GM18867 (cell line): ENCODE data around the gene TTLL11.
"Not testable (repeated sequence)": the region's sequence is repeated elsewhere in the genome, so short reads cannot be mapped to it uniquely, and the experiment has no call there.

Experiments
- ATAC-seq: cut with Tn5 transposase; IDR thresholded peaks from one replicate; pipeline ENCODE4 v1.9.1; 2021; ENCODE audit warnings: mild to moderate bottlenecking, moderate library complexity; ENCODE audit not compliant: unreplicated experiment

TTLL11 gene

GRCh38 chr9:122011818-122012498 lies 81.2 kb downstream of the TTLL11 start:
- no peak for ATAC-seq

GRCh38 chr9:122008559-122008958 lies 84.5 kb downstream of the TTLL11 start:
- ATAC-seq: no peak

- no peak for ATAC-seq
Observed at GRCh38 chr9:122007837-122008236, 85.3 kb downstream of the TTLL11 start.

DNA sequence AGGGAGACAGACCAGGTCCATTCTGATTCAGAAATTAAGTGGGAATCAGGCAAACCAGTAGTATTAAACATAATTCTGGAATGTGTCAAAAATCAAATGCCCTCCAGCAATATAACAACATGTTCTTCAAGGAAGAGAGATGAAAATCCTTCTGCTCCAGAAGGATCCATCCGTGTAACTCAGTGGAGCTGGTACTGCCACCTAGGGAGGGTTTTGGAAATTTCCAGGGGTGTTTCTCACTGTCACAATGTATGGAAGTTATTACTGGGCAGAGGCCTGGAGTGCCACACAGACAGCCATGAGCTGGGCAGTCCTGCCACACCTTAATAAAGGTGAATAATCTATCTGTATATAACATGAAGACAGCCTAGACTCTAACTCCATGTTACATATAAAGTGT lies 87.5 kb downstream of the TTLL11 start:
- ATAC-seq: no peak

- ATAC-seq: no peak
Observed at GRCh38 chr9:122004589-122004988, 88.5 kb downstream of the TTLL11 start.

DNA sequence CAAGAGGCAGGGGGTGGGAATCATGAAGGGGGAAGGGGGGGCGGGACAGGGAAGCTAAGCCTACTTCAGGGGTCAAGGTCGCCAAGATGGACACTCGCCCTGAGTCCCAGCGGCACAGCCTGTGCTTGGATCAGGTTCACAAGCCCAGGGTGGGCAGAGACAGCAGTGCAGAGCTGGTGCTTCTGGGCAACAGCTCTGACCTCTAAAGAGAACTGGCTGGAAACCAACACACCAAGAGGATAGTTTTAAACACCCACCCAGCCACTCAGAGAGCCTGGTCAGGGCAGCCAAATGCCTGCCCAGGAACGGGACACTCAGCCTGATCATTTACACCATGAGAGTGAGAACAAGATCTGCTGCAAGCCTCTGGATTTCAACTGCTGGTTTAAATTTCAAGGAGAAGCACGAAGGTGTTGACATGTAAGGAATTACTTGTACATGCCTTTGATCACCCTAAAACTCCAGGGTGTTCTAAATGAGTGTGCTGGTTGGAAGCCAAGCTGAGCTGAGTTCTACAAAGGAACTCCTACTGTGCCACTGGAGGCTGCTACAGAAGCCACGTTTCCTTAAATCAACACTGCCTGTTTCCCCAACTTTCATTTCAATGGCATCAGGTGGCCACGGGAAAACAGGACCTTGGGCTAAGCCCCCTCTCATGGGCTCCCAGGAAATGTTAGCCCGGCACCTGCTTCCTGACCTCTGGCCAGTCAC lies 91.5 kb downstream of the TTLL11 start:
- no peak for ATAC-seq

GRCh38 chr9:122000526-122000925 lies 92.6 kb downstream of the TTLL11 start:
- not testable (repeated sequence) for ATAC-seq

GRCh38 chr9:121999556-121999955 lies 93.6 kb downstream of the TTLL11 start:
- no peak for ATAC-seq

GRCh38 chr9:121998513-121999049 lies 94.5 kb downstream of the TTLL11 start:
- no peak for ATAC-seq

DNA sequence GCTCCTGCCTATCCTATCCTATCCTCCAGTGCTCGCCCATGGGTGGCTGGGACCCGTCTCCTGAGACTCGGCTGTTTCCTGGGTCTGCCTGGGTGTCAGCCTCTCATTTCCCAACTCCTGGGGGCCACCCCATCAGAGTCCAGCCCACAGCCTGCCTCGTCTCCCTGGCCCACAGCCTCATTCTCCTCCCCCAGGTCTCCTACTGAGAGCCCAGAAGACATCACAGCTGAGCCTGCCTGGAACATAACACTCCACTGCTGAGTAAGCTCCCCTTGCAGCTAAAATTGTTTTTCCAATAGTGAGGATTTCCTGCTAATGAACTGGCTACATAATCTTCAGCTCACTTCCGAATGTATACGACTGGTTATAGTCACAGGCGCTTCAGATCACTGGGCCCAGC lies 95.3 kb downstream of the TTLL11 start:
- ATAC-seq: no peak

- ATAC-seq: no peak
Observed at GRCh38 chr9:121996783-121997182, 96.3 kb downstream of the TTLL11 start.

DNA sequence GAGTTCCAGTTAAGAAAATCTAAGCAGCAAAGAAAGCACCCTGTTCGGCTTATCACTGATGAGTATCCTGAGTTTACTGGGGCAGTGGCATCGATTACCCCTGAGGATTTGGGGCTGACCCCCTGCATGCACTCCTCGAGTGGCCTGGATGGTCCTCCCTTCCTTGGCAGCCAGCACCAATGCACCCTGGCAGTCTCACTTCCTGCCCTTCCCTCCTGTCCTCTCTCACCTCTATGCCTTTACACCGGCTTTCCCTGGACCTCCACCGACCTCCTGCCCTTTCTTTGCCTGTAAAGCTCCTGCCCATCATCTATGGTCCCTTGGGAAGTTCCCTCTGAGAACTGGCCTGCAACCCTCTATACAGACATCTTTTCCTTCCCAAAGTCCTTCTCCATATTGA lies 97.1 kb downstream of the TTLL11 start:
- ATAC-seq: no peak

- ATAC-seq: peak; percentile 70
Observed at GRCh38 chr9:121992571-121993212, 100.4 kb downstream of the TTLL11 start.

DNA sequence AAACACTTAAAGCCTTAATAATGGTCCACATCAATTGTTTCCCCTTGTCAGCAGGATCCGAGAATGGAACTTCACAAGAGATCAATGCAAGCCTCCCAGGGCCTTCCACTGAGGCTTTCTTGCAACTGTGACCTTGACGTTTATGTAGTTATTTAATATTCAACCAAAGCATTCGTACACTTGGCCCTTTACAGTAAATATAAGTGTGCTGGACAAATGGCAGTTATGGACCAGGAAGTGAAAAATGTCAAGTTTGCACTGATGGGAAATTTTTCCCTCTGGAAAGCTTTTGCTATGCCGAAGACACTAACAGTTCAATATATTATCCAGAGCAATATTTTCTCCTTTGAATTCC lies 101.8 kb downstream of the TTLL11 start:
- no peak for ATAC-seq

DNA sequence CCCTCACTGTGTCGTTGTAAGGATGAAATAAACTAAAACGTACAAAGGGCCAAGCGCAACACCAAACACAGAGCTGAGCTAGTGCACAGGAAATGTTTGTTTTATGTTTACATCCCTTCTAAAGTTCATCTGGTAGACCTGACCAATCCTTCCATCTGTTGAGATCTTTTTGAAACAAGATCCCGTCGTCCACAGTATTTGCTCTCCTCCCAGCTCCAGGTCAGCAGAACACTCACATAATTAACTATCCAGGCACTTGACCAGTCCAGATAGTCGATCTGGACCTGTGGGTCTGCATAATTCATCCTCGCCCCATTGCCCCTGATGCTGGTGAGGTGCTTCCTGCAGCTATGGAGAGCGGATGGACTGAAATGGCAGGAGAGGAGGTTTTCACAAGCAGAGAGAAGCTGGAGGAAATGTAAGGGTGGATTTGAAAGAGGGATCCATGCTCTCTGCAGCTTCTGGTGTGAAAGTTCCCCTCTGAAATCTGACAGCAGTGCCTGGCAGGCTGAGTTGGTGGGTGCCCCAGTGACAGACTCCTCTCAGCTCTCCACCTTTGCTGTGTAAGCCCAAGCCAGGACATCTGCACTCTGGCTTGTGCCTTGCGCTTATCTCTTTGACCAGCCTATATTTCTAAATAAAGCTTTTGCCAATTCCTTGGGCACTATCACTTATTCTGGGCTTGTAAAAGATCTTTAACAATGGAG lies 102.4 kb downstream of the TTLL11 start:
- no peak for ATAC-seq

DNA sequence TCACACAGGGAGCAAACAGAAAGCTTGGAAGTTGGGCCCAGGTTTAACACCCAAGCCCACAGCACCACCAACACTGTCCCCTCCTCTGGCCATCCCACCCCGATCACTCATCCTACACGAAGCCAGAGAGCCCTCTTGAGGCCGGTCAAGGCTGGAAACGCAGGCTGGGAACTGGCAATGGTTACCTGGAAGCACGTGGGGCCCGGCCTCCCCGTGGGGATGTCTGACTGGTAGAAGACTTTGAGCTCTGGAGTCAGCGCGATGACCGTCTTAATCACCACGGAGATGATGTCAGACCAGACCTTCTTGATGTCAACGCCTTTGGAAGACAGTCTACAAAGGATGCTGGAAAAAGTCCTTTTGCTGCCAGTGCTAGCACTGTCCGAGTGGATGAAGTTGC lies 104.1 kb downstream of the TTLL11 start:
- ATAC-seq: no peak

- ATAC-seq: no peak
Observed at GRCh38 chr9:121987314-121987713, 105.8 kb downstream of the TTLL11 start.

- ATAC-seq: no peak
Observed at GRCh38 chr9:121985792-121986494, 107.2 kb downstream of the TTLL11 start.

DNA sequence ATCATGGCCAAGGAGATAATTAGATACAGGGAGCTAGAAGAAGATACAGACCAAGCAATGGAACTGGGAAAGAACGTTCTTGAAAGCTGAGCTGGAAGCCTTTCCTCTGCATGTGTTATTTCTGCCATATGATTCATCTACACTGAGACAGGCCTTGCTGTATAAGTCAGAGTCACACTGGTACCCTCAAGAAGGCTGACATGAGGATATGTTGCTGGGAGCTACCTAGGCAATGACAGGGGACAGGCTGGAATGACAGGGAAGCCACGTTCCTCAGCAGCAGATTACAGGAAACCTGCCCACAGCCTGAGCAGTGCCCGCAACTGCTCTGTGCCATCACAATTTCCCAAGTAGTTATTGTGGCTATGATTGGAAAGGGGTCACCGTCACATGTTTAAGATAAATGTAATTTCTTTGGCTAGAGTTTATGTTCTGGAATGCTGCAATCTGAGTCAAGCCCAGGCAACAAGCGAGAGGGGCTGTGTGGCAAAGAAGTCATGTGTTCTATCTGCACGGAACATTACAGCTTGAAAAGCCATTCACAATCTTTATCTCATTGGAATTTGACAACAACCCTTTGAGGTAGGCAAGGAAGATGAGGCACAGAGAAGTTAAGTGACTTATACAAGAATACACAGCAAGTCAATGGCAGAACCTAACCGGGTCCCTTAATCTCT lies 108.2 kb downstream of the TTLL11 start:
- ATAC-seq: no peak

DNA sequence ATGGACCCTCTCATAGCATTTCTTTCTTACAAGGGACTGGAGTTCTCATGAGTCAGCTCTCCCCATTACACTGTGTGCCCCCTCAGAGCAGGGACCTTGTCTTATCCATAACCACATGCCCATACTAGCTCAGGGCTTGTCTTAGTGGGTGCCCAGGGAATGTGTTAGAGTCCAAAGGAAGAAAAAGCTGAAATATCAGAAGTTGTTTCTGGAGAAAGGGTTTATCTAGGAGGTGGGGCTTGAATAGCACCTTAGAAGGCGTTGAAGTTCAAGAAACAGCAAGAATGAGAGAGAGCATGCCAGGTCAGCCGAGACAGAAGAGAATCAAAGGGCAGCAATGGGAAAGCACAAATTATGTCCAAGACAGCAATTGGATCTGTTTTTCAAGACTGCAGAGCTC lies 109.4 kb downstream of the TTLL11 start:
- no peak for ATAC-seq
